H1 (cell line): ENCODE data around the gene GOLGA1. TPM values are rescaled to one million over a fixed set of nuclear protein-coding genes. Genes with fewer than 3 reads are reported as not detected.

Experiments
- CBX8 ChIP-seq: fragments of 300-800, 300-1000 bp; sonication (generic); IDR thresholded peaks from 2 replicates; pipeline ENCODE4 v1.7.1; 2016; ENCODE audit warnings: low read depth, low read length, borderline replicate concordance
- EGR1 ChIP-seq: IDR thresholded peaks from 2 replicates; pipeline ENCODE4 v1.6.1; 2011; ENCODE audit warnings: low read depth, low read length, borderline replicate concordance
- KDM4A ChIP-seq: IDR thresholded peaks from one replicate; pipeline ENCODE4 v1.7.1; 2012; ENCODE audit warnings: low read depth, mild to moderate bottlenecking, moderate library complexity, low read length, inconsistent platforms; ENCODE audit not compliant: severe bottlenecking
- POLR2AphosphoS5 ChIP-seq: IDR thresholded peaks from 2 replicates; pipeline ENCODE4 v1.6.1; 2011; ENCODE audit warnings: low read depth, low read length
- polyA plus RNA-seq, 7 experiments: library from polyadenylated mRNA; depleted of rRNA in 3 of 7; stranded (reverse) in 5 of 7; unstranded in 2 of 7; fragments of >200 nt in 5 of 7; fragments of 200-250 nt in 2 of 7; gene quantifications; 1 replicate in 5 of 7; 2 replicates in 1 of 7; 4 replicates in 1 of 7; pipeline versions ENCODE4 v1.2.1 to v1.2.3, GENCODE V29; 2011 to 2013; ENCODE audit warnings: missing spikeins in 2 of 7, mixed read lengths in 2 of 7
- total RNA-seq: library from RNA; stranded (reverse); fragmentation: NEBNext Ultra II Directional; extraction: Animal tissue kit (Norgen Biotek cat#: 25700); gene quantifications from 2 replicates; pipeline ENCODE4 v1.2.1, GENCODE V29; 2021
- TF ChIP-seq, protein P1 (sequence below): IDR thresholded peaks from 2 replicates; pipeline ENCODE4 v1.6.1; 2012; ENCODE audit warnings: low read length, inconsistent platforms

Gene GOLGA1
- total and polyA plus RNA-seq, 2 of the 8 experiments (the other 6 are each of a cell fraction or from before 2014, with no cell fraction given): 4.8 to 6.5 TPM

DNA sequence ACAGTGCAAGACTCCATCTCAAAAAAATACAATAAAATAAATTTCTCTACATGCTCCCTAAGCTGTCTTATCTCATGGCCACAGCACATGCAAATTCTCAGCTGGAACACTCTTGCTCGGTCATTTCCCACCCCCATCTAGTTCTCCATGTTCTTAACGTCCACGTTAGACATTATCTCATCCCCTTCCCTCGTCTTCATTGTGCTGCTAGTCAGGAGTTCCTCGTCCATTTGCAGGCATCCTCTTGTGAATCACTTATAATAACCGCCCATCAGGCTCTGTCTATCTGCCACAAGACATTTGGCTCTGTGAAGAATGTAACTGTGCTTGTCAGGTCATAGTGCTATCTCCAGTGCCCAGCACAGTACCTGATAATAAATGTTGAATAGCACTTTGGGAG is 32.9 kb upstream of the GOLGA1 start (continued):
- TF ChIP-seq EGR1 (no peak), CBX8 (no peak), POLR2AphosphoS5 (no peak), KDM4A (no peak)
- TF ChIP-seq, protein P1, sequence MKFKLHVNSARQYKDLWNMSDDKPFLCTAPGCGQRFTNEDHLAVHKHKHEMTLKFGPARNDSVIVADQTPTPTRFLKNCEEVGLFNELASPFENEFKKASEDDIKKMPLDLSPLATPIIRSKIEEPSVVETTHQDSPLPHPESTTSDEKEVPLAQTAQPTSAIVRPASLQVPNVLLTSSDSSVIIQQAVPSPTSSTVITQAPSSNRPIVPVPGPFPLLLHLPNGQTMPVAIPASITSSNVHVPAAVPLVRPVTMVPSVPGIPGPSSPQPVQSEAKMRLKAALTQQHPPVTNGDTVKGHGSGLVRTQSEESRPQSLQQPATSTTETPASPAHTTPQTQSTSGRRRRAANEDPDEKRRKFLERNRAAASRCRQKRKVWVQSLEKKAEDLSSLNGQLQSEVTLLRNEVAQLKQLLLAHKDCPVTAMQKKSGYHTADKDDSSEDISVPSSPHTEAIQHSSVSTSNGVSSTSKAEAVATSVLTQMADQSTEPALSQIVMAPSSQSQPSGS: no peak
